Liver (tissue), 3 donors: ENCODE data around the gene DIAPH3.

Source experiments
- CTCF ChIP-seq: fragments of 150-350 bp; IDR thresholded peaks from 2 replicates; pipeline ENCODE4 v1.5.1; 2017; ENCODE audit warnings: improper control_type of control experiment, low read depth, low read length; ENCODE audit not compliant: missing input control
- FOXA1 ChIP-seq: IDR thresholded peaks from 2 replicates; pipeline ENCODE4 v1.6.1; 2016; ENCODE audit warnings: antibody characterized with exemption
- JUND ChIP-seq, 2 donors: IDR thresholded peaks; 2 replicates each; pipeline ENCODE4 v1.6.1; 2016; ENCODE audit warnings: antibody characterized with exemption in 2 of 2
- RAD21 ChIP-seq, 2 donors: IDR thresholded peaks; 2 replicates each; pipeline ENCODE4 v1.6.1; 2016; ENCODE audit warnings: antibody characterized with exemption in 2 of 2, mild to moderate bottlenecking in 2 of 2
- ZBTB33 ChIP-seq: IDR thresholded peaks from 2 replicates; pipeline ENCODE4 v1.6.1; 2016; ENCODE audit warnings: antibody characterized with exemption
- donor health status: healthy.
- donor health status: healthy.

GRCh38 chr13:59621773-59622172, 542.0 kb downstream of the DIAPH3 start:
- TF ChIP-seq RAD21 (IDR thresholded peaks at IDR 0.05) = no peak
- no peak for TF ChIP-seq JUND (IDR thresholded peaks at IDR 0.05)
- TF ChIP-seq CTCF = no peak
- no peak for TF ChIP-seq ZBTB33
- TF ChIP-seq FOXA1 = no peak
